ENCODE data around the gene NAA15. TPM values are rescaled to one million over a fixed set of nuclear protein-coding genes. Genes with fewer than 3 reads are reported as not detected.
"Not testable (repeated sequence)": the region's sequence is repeated elsewhere in the genome, so short reads cannot be mapped to it uniquely, and the experiment has no call there.

The NAA15 gene
- total RNA-seq, 1 donor from 2014 or later: 33.1 TPM

DNA sequence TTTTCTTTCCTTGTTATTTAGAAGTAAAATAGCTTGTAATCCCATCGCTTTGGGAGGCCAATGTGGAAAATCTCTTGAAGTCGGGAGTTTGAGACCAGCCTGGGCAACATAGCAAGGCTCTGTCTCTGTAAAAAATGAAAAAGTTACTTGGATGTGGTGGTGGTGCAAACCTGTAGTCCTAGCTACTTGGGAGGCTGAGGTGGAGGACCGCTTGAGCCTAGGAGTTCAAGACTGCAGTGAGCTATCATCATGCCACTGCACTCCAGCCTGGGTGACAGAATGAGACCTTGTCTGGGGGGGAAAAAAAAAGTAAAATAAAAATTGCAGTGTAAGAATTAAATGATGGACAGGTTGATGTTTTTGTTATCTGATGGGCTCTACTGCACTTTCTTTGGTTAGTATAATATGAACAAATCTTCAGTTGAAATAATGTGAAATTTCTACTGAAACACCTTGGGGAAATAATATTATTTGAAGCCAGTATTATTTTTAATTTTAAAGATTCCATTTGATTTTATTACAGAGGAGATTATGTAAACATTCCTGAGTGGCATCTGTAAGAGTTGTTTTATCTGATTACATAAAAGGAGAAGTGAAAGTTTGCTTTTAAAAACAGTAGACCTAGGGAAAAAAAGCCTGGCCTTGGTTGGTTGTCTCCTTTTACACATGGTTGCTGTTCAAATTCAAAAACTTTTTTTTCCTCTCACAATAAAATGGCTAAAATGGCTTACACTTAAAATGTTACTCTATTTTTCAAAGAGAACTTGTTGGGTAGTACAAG lies 11.4 kb downstream of the NAA15 start:
- intact Hi-C loops (cut with micrococcal nuclease): no loop called here
- Histone ChIP-seq H3K4me1 (peaks cover 66% of the 10 kb centered on the region), H3K36me3 (no peaks in the 10 kb centered on the region), H3K4me3 (no peak overlapping the region), H3K9me3 (replicated peaks) (no peaks in the 10 kb centered on the region), H3K27ac (replicated peaks) (no peak overlapping the region), H3K27me3 (ENCODE audit: low read depth) (no peaks in the 10 kb centered on the region)
- TF ChIP-seq, protein P1, sequence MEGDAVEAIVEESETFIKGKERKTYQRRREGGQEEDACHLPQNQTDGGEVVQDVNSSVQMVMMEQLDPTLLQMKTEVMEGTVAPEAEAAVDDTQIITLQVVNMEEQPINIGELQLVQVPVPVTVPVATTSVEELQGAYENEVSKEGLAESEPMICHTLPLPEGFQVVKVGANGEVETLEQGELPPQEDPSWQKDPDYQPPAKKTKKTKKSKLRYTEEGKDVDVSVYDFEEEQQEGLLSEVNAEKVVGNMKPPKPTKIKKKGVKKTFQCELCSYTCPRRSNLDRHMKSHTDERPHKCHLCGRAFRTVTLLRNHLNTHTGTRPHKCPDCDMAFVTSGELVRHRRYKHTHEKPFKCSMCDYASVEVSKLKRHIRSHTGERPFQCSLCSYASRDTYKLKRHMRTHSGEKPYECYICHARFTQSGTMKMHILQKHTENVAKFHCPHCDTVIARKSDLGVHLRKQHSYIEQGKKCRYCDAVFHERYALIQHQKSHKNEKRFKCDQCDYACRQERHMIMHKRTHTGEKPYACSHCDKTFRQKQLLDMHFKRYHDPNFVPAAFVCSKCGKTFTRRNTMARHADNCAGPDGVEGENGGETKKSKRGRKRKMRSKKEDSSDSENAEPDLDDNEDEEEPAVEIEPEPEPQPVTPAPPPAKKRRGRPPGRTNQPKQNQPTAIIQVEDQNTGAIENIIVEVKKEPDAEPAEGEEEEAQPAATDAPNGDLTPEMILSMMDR (IDR thresholded peaks at IDR 0.05; ENCODE audit: borderline replicate concordance): no peak
- no peak for DNase-seq

DNA sequence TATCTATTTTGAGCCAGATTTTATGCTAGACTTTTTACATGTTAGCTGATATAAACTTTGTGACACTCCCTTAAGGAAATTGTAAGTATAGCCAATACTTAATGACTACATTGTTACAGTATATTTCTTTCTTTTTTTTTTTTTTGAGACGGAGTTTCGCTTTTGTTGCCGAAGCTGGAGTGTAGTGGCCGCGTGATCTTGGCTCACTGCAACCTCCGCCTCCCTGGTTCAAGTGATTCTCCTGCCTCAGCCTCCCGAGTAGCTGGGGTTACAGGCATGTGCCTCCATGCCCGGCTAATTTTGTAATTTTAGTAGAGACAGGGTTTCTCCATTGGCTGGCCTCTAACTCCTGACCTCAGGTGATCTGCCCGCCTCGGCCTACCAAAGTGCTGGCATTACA lies 12.1 kb downstream of the NAA15 start:
- H3K4me3 ChIP-seq; intact Hi-C loops (cut with micrococcal nuclease); H3K36me3 ChIP-seq; DNase-seq; H3K27ac ChIP-seq (replicated peaks); H3K9me3 ChIP-seq (replicated peaks); H3K27me3 ChIP-seq (ENCODE audit: low read depth): not testable (repeated sequence)
- peaks cover 62% of the 10 kb centered on the region for H3K4me1 ChIP-seq

DNA sequence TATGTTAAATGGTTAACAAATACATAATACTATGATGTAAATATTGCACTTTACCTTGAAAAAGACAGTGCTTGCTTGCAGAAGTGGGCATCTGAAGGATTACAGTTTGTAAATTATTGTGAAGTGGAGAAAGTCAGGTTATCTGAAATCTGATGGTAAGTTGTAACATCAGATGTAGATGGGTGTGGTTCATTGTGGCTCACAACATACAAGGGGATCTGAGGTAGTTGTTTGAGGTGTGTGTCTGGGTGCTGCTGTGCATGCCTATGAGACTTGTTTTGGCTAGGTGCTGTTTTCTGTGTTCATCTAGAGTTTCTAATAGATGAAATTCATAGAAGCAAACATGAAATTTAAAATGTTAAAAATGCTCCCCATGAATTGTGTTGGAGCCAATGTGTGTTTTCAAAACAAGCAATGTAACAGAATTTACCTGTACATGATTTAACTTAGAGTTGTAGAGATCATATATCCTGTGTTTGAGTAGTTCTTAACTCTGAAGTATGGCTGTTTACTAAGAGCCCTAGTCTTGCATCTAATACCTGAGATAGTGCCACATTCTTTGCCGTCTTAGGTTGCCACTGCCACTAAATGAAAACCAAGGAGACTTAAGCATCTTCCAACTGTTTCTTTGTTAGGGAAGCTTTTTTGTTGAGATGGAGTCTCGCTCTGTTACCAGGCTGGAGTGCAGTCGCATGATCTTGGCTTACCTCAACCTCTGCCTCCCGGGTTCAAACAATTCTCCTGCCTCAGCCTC lies 12.9 kb downstream of the NAA15 start:
- intact Hi-C loops (cut with micrococcal nuclease): no loop called here
- Histone ChIP-seq H3K27me3 (ENCODE audit: low read depth) (no peaks in the 10 kb centered on the region), H3K9me3 (replicated peaks) (no peaks in the 10 kb centered on the region), H3K4me3 (no peak overlapping the region), H3K4me1 (peaks cover 62% of the 10 kb centered on the region), H3K27ac (replicated peaks) (no peak overlapping the region), H3K36me3 (no peaks in the 10 kb centered on the region)
- TF ChIP-seq, protein P1 (IDR thresholded peaks at IDR 0.05; ENCODE audit: borderline replicate concordance): no peak
- no peak for DNase-seq

DNA sequence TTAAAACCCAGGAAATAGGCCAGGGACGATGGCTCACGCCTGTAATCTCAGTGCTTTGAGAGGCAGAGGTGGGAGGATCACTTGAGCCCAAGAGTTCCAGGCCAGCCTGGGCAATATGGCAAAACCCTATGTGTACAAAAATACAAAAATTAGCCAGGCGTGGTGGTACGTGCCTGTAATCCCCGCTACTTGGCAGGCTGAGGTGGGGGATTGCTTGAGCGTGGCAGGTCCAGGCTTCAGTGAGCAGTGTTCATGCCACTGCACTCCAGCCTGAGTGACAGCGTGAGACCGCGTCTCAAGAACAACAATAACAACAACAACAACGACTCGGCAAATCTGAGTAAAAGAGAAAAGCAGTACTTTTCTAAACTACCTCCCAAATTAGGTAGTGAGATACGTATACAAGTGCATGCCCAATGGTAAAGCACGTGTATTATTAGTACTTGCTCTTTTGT lies 13.9 kb downstream of the NAA15 start:
- intact Hi-C loops (cut with micrococcal nuclease): no loop called here
- Histone ChIP-seq H3K4me1 (peaks cover 69% of the 10 kb centered on the region), H3K36me3 (no peaks in the 10 kb centered on the region), H3K9me3 (replicated peaks) (no peaks in the 10 kb centered on the region), H3K4me3 (no peak overlapping the region), H3K27me3 (ENCODE audit: low read depth) (no peaks in the 10 kb centered on the region), H3K27ac (replicated peaks) (peak overlapping the region; percentile 13)
- TF ChIP-seq, protein P1 (IDR thresholded peaks at IDR 0.05; ENCODE audit: borderline replicate concordance): no peak
- DNase-seq: no peak

DNA sequence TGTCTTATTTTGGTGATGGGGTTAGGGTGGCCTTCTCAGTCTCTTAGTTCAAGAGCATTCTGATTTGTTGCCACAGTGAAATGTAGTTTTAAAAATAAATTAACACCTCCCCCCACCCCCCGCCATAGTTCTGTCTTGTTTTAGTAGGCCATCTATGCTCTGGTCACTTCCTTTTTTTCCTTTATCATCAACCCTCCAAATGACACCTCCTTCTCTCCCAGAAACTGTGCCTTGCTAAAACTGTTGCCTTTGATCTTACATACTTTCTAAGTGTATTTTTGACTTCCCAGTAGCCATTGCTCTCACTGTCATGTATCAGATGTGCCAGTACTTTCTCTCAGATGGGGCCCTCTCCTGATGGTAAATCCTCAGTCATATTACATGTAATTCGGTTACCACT lies 15.4 kb downstream of the NAA15 start:
- H3K4me1 ChIP-seq: peaks cover 60% of the 10 kb centered on the region

More for the DNA sequence above, 15.4 kb downstream of the NAA15 start:
- H3K36me3 ChIP-seq: no peaks in the 10 kb centered on the region
- intact Hi-C loops (cut with micrococcal nuclease): no loop called here
- TF ChIP-seq, protein P1 (IDR thresholded peaks at IDR 0.05; ENCODE audit: borderline replicate concordance): no peak
- DNase-seq: no peak
- H3K27ac ChIP-seq (replicated peaks): no peak overlapping the region
- no peaks in the 10 kb centered on the region for H3K27me3 ChIP-seq (ENCODE audit: low read depth)
- no peak overlapping the region for H3K4me3 ChIP-seq
- H3K9me3 ChIP-seq (replicated peaks): no peaks in the 10 kb centered on the region

All from left ventricle myocardium inferior (tissue), 1 donor.